GM21515 (cell line): ENCODE data around the gene CCDC187.

ENCODE experiments used
- ATAC-seq: cut with Tn5 transposase; IDR thresholded peaks from one replicate; pipeline ENCODE4 v1.9.1; 2021; ENCODE audit not compliant: unreplicated experiment

Gene CCDC187

DNA sequence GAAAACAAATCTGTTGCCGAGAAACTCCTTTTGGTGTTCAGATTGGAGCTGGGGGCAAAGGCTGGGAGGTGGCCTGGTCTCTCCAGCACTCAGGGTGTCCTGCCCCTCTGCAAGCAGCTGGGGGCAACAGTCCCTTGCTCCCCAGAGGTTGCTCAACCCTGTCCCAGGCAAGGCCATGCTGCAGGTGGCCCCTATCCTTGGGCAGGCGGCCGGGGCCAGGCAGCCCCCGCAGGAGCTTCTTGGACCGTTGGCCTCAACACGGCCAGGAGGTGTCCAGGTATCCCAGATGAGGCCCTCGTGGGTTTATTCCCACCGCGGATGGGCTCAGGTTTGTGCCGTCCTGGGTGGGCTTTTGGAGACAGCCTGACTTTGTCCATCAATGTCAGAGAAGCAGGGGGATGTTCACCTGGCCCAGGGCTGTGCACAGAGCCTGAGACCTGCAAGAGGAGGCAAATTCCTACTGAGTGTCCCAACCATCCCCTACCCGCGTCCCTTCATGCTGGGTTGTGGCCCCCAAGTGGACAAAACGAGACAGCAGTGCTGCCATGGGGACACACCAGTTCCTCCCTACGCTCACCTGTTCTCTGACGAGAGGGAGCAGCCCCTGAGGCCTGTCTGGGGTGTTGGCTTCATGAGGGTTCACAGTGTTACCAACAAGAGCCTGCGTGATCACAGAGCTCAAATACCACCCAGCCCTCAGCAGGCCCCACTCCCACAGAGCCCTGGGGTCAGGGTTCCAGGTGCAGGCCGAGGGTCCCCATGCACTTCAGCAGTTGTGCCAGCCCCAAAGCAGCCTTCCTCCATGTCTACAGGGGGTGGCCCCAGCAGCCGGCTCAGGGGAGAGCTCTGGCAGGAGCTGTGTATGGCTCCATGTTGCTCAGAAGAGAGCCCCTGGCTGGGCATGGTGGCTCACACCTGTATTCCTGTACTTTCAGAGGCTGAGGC lies 9.5 kb upstream of the CCDC187 start:
- no peak for ATAC-seq

DNA sequence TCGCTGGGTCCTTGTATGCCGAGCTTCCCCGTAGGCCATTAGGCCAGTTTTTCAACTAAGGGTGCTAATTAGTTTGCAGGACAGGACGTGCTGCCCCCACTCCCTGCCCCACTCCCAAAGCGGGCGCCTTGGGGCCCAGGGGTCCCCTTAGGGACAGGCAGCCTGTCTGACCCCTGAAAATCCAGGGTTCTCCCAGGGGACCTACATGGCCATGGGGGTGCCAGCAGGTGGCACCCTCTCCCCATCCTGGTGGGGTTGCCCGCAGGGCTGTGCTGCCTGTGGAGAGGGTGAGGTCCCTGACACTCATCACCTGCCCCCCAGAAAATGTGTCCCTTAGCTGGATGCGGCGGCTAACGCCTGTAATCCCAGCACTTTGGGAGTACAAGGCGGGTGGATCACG lies 8.5 kb upstream of the CCDC187 start:
- no peak for ATAC-seq

DNA sequence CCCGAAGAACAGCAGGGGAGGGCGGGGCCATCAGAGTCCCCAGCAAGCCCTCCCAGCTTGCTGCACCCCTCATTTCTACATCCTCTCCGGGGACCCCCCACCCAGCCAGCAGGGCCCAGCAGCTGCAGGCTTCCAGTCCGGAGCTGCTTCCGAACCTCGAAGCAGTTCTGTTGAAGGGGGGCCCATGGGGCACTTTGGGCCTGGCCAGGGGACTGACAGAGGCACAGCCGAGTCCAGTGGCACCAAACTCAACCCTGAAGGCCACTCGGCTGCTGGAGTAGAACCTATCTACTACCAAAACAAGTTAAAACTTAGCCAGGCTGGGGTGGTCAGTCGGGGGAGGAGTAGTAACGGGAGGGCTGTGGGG lies 8.1 kb upstream of the CCDC187 start:
- ATAC-seq = no peak

DNA sequence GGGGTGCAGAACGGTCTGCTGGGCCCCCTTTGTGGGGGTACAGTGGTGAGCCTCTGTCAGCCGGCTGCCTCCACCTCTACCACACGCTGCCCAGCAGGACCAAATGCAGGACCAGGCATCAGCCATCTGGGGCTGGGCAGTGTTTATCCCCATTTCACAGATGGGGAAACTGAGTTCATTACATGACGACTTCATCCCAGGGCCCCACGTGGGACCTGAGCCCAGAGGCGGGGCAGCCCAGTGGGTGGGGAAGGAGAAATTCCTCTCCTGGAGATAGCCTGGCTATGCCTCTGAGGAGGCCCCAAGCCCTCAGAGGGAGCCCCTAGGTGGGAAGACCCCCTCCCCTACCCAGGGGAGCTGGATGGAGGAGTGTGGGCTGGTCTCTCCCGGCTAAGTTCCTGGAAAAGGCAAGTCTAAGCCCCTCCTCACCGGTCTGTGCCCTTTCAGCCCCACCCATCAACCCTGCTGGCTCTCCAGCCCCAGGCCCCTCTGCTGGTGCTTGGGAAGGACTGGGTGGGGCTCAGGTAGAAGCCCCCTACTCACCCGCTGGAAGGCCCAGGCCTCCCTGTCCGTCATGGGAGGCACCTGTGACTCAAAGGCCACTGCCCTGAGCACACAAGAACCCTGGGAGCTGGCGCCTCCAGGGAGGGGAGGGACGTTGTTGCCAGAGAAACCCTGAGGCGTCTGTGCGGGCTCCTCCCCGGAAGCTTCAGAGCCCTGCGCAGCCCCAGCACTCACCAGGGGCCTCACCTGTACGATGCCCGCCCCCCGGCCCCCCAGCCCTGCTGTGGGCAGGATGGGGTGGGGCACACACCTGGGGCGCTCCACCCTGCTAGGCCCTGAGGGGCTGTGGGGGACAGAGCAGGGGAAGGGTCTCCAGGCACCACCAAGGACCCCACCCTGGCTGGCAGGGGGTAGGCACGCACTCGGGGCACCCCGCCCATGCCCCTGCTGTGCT lies 7.4 kb upstream of the CCDC187 start:
- no peak for ATAC-seq

DNA sequence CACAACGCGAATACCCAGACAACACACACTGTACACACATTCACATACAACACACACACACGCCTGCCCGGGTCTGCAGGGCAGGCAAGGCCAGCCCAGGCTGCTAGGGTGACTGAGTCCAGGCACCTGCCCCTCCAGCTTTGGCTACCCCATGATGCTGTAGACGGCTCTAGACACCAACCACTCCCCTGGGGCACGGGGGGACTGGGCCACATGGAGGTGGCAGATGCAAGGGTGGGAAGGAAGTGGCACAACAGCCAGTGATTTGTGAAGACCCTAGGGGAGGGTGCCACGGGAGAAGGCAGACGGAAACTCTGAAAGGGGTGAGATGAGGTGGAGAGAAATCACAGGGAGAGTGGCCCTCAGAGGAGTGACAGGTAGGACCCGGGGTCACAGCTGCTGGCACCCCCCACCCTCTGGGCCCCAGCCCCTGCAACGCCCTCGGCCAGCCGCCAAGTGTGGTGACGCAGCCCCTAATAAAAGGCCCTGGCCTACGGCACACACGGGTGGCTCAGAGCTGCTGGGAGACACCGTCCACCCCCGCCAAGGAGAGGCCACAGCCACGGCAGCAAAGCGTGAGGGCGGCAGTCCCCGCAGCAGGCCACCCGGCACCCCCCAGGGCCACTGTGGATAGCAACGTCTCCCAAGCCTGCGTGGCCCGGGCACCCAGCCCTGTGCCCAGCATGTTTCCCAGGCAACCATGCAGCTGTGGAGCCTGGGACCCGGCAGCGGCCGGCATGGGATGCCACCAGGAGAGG lies 6.6 kb upstream of the CCDC187 start:
- ATAC-seq = no peak

DNA sequence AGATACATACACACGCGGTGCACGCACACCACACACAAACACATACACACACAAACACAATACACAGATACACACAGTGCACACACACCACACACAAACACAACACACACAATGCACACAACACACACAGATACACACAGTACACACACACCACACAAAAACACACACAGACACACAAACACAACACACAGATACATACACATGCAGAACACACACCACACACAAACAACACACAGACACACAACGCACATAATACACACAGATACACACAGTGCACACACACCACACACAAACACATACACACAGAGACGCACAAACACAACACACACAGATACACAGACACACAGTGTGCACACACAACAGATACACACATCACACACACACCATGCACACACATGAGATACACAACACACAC lies 5.9 kb upstream of the CCDC187 start:
- no peak for ATAC-seq

DNA sequence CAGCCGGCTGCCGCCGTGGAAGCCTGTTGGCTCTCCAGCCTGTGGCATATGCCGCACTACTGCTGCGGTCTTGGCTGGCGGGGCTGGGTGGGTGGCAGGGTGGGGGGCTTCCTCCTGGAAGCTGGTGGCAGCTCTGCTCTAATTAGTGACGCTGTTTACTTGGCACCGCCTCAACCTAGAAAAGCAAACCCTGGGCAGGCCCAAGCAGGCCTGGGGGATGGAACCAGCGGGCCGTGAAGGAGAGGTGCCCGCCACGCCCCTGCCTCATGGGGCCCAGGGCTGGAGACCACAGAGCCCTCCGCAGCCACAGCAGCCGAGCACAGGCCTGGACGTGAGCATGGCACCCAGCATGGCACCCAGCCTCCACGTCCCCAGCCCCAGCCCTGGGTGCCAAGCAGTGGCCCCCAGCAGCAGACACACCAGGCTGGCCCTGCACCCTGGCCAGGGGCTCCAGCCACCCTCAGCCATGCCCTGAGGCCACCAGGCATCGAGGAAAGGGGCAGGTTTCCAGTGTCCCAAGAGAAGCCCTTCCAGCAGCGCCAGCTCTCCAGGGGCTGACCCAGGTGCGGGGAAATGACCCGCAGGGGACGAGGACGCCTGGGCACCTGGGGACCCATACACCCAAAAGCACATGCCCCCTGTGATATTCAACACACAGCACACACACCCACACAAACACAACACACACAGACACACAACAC lies 5.4 kb upstream of the CCDC187 start:
- no peak for ATAC-seq

DNA sequence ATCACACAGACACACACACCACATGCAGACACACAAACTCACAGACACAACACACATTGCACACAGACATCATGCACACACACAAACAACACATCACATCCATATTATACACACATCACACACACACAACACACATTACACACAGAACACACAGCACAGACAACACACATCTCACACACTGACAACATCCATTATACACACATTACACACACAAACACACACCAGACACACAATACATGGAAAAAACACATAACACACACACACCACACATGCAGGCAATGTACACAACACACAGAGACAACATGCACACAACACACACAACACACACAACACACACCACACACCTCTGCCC lies 4.8 kb upstream of the CCDC187 start:
- no peak for ATAC-seq

DNA sequence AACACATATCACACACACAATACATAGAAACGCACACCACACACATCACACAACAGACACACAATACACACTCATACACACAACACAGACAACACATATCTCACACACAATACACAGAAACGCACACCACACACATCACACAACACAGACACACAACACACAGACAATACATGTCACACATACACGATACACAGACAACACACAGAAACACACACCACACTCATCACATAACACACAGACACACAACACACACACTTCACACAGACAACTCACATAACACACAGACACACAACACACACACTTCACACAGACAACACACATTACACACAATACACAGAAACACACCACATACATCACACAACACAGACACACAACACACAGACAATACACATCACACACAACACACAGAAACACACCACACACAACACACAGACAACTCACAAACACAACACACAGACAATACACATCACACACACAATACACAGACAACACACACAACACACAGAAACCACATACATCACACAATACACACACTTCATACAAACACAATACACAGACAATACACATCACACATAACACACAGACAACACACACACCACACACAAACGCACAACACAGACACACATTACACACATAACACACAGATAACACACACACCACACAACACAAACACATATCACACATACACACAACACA lies 4.3 kb upstream of the CCDC187 start:
- ATAC-seq = no peak

DNA sequence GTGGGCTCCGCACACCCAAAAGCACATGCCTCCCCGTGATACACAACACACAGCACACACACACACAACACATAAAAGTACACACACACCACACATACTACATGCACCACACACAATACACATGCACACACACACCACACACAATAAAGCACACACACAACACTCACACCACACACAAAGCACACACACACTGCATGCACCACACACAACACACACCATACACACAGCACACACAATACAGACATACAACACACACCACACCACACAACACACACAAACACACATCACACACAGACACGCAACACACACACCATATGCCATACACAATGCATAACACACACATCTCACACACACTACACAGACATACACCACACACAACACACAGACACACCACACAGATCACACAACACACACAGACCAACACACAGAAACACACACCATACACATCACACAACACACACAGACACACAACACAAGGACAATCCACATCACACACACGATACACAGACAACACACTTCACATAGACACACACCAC lies 3.4 kb upstream of the CCDC187 start:
- ATAC-seq = no peak

DNA sequence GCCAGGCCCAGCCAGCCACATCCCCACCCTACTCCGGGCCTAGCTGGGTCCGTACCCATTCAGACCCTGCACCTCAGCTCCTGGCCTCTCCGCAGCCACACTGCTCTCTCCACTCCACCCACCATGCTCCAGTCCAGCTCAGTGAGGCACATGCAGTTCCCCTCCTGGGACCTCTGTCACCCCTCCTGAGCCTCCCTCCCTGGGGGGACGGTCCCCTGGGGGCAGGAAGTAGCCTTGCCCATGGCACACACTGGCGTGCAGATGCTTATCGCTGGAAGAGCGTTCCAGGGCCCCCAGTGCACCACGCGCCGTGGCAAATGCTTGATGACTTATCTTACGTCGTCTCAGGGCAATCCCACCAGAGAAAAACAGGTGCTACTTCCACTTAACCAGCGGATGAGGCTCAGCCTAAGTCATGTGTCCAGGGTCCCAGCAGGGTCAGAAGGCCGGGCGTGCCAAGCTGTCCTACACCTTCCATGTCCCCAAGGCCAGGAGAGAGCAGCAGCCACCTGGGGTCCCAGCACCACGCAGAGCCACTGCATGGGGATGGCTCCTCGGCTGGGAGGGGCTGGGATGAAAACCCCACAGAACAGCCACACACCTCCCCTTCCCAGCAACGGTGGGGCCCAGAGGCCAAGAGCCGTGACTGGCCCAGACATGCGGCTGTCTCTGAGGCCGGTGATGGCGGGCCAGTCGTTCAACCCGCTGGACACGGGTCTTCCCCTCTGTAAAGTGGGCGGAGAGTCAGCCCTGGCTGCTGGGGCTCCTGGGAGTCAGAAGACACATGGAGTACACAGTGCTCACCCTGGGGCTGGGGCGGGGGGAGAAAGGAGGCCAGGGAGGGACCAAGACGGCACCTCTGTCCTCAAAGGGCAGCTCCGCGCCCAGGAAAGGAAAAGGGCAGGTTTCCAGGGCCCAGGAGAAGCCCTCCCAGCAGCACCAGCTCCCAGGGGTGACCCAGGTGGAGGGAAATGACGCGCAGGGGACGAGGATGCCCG lies 2.6 kb upstream of the CCDC187 start:
- no peak for ATAC-seq

DNA sequence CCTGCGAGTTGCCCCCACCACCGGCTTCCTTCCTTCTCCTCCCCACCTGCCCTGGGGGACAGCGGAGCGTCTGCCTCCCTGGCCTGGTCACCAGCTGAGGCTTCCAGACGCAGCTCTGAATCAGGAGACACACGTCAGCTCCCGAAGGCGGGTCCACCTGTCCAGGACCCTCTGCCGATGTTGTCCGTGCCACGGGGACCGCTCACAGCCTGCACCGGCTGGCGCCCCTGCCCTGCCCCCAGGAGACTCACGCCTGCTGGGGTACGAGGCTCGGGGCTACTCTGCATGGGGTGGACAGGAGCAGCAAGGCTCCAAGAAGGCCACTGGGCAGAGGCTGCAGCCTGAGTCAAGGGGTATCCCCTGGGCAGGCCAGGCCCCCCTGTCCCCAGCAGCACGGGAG lies 1.9 kb upstream of the CCDC187 start:
- ATAC-seq = no peak

DNA sequence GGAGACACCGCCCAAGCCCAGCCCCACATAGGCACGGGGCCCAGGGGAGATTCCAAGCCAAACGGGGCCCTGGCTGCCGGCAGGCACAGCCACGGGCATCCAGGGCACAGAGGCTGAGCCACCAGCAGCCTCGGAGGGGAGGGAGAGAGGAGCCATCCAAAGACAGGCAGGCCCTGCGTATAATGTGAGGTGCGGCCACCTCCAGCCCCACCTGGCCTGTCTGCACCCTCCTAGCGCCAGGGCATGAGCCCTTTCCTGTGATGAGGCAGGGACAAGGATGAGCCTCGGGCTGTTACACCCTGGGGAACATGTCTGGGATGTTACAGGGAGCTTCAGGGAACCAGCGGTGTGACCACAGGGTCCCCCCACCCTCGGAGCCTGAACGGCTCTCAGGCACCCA lies 1.1 kb upstream of the CCDC187 start:
- ATAC-seq = no peak

DNA sequence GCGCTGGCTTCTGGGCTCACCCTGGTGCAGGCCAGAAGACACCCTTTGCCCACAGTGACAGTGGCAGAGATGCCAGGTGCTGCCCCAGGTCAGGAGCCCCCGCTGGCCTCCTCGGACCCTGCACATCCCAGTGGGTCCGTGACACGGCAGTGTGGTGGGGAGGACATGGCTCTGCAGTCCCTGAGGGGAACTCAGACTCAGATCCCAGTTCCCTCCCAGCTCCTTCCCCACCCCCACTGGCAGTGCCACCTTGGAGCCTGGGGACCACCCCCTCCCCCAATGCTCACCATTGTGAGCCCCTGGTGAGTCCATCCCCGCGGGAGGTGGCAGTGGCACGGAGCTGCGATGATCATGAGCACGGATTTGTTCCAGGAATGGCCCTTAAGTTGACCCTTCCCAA lies 562 bp upstream of the CCDC187 start:
- no peak for ATAC-seq

DNA sequence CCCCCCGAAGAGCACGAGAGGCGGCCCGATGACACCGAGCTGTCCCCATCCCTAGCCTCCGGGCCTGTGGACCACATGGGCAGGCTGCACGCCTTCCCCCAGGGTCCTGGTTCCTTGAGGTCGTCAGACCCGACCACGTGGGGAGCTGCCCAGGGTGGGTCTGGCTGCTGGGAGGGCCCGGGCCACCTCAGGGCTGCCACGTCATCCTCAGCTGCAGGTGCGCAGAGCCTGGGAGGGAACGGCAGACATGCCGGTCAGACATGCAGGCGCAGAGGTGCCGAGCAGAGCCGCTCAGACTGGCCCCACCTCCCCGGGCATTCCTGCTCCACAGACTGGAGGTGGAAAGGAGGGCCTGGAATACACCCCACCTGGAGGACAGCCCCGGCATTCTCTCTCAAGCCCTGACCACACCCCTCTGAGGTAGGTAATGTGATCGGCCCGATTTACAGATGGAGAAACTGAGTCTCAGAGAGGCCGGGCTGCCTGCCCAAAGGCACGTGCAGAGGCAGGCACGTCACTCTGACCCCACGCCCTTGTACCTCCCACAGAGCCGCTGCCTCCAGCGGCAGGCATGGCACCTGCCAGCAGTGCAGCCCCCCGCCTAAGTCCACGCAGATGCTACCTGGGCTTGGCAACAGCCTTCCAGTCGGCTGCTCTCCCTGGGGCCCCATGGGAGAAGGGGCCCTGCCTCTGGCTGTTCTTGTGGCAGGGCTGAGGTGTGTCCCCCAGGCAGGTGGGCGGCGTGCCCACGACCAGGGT lies 649 bp downstream of the CCDC187 start:
- no peak for ATAC-seq

DNA sequence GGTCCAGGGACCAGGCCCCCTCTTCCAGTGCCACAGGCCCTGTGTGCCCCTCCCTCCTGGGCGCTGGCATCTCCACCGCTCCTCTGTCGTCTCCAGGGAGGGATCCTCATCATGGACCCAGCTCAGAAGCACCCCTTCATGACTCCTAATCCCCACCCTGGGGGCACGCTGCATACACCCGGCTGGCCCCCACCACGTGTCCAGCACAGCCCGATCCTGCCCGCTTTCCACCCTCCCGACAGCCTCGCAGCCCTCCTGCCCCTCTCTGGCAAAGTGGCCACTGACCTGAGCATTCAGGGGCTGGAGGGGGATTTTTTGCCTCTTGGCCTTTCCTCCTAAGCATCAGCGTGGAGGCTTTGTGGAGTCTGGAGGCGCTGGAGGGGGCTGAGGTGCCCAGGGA lies 1.4 kb downstream of the CCDC187 start:
- ATAC-seq = no peak

DNA sequence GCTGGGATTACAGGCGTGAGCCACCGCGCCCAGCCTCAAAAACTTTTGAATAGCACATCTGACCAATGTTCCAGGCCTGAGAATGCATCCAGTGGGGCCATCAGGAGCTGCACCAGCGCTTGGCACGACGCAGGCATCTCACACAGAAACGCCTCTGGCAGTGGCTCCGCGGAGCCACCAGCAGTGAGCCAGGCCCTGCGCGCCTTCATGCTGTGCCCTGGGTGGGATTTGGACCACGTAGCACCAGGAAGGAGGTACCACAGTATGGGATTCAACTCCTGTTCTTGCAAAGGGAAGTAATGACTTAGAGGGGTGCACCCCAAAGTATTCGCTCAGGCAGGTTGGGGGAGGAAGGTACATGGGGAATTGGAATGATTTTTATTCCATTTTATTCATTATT lies 3.0 kb downstream of the CCDC187 start:
- no peak for ATAC-seq

DNA sequence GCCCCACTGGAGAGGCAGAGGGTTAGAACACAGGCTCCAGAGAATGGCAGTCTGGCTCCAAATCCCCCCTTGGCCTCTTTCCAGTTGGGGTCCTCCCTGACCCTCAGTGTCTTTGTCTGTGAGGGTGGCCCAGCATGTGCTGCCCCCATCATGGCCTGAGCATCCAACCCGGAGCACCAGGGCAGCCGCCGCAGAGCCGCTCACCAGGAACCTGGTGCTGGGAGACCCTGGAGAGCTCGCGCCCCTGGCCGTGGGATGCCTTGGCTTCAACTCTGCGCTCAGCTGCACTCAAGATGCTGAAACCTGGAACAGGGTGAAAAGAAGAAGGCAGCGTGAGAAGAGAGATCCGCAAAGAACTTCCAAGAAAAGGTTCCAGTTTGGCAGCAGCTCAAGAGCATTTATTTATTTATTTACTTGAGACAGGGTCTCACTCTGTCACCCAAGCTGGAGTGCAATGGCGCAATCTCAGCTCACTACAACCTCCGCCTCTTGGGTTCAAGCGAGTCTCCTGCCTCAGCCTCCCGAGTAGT lies 3.8 kb downstream of the CCDC187 start:
- ATAC-seq = no peak
